ENCODE data around the gene EYA4.
A peak's percentile ranks its signal among the peaks of the same experiment; 100 is the strongest.

The EYA4 gene

DNA sequence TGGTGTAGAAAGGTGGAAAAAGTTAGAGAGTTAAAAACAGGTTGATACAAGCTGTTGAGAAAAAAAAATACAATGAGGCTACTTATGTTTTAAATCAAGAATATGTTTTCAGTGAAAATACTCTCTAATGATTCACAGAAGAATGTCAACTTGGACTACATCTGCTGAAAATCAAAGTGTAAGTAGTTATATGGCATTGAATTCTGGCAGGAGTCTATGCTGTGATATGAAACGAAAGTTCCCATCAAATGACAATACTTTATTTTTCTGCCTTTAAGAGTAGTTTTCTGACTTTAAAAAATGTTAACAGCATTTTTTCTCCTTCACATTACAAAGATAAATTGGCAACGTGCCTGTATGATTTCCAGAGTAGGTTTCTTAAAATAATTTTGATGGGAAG is 158.3 kb downstream of the EYA4 start:
- DNase-seq (ENCODE audit: low read depth, low spot score) = no peak

DNA sequence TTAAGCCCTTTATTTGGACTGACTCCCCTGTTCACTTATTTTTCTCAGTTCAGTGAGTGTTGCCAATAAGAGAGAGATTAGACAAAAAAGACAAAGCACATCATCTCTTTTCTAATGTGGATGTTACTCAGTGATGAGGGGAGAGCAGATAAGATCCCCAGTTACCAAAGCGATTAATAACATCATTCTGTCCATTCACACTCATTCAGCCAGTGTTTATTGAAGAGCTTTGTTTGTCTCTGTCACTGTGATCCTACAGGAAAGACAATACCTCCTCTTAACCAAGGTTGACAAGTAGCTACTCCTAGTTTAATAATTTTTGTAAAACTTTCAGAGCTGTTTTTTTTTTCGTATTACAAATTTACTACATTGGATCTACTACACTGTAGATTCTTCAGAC is 163.0 kb downstream of the EYA4 start:
- DNase-seq (ENCODE audit: low read depth, low spot score) = no peak

DNA sequence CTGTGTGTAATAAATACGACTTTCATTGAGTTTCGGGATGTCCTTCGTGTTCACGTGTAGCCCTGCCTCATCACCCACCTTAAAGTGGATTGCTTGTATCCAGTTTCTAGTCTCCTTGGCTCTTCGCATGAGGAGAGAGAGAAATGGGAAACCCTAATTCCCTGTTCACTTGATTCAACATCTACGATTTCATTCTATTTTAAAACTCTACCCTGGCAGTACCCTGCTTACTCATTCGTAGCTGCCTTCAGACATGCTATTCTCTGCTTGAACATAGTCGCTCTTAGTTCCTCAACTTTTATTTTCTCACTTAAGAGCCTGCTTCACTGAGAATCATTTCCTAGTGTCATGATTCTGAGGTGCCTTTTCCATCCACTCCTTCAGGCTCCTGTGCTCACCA is 163.6 kb downstream of the EYA4 start:
- no peak for DNase-seq (ENCODE audit: low read depth, low spot score)

DNA sequence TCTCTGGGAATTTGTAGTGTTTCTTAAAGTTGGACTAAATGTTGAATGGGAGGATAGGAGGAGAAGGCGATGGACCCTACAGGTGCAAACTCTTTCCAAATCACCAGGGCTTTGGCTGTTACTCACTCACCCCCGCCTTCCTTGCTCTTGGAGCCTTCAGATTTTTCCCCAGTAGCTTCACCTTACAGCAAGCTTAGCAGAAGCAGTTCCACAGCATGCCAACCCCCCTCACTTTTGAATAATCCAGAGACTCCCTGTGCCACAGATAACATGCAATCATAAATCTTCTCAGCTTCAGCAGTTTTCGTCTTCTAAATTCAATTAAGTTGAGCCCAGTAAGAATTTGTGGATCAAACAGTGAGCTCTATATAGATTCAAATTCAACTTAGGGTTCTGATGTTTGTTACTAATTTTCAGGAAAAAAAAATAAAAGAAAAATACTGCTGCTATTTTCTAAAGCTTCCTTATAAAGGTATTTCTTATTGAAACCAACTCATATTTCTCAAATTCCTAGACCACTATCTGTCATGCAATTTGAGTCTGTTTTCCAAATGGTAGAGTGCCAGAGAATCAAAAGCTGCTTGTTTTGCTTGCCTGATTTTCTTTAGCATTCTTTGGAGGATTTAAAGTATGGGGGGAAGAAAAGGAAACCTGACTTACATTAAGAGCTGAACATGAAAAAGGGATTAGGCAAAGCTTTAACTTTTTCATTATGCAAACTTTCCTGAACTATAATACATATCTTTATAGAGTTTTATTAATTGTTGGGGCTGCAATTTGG is 166.4 kb downstream of the EYA4 start:
- DNase-seq (ENCODE audit: low read depth, low spot score) = peak; percentile 53

DNA sequence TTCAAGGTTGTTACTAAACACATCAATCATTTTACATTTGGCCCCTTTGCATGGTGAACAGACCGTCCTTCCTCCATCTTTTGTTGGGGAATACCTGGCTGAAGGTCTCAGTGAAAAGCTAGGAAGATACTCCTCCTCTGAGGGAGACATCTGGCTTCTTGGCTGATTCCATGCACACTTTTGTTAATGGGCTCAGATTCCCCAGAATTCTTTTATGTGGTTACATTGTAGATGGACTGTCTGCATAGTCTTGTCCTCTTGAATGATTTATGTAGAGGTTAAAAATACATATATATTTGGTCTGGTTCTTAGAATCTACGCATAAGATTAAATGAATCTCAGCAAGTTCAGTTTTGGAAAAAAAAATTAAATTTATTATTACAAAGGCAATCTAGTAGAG is 167.0 kb downstream of the EYA4 start:
- no peak for DNase-seq (ENCODE audit: low read depth, low spot score)

DNA sequence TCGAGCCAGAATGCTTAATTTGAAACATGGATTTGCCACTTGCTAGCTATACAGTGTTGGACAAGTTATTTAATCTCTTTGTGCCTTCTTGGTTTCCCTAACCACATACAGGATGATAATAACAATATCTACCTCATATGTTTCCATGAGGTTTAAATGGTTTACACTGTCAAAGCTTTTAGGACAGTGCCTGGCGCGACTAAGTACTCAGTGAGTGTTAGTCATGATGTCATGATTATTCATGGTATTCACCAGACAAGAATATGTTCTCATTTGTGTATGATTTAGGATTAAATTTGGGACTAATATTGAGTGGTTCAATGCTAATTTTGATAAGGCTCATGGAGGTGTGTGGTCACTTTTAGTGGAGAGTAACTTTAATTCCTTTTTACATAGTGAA is 167.4 kb downstream of the EYA4 start:
- peak; percentile 16 for DNase-seq (ENCODE audit: low read depth, low spot score)

DNA sequence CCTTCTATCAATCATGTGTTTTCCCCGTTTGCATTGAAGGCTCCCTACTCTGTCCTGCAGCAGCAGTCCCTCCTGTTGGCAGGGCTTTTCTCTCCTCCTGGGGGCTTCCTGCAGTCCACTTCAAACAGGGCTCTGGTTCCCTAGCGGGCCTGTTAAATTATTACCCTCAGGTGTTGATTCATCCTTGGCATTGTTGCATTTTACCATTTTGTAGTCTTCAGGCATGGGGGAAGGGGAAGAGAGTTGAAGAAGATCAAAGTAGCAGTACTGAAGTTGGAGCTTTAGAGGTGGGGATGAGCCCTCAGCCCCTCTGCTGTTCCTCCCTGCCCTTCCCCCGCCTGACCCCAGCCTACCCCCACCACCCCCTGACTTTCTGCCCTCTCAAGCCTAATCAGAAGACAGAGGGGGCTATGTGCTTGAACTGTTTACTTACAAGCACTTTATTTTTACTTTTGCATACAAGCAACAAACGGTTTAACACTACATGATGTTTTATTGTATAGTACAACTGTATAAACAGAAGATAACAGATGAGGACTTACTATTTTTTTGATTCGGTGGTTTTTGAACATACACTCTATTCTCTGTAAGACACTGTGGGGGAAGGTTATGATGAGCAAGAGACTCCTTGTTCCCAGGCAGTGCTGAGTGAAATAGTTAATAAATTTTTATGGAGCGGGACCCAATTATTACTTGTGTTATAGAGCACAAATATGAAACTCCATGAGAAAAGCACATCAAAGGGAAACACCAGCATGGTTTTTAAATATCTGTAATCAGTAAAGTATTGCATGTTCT is 169.7 kb downstream of the EYA4 start:
- no peak for DNase-seq (ENCODE audit: low read depth, low spot score)

DNA sequence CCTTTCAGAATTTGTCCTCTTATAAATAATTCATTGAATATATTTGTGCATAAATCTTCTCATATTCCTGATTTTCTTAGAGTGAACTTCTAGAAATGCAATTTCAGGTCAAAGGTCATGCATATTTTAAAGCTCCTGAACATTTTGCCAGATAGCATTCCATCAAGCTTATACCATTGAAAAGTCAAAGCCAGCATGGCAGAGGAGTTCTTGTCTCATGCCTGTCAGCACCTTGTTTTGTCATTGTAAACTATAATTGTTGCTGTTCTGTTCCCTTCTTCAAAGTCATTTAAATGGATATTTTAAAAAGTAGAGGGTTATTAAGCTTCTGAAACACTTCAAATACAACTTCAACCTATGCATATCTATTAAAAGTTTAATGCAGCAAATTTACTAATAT is 170.6 kb downstream of the EYA4 start:
- DNase-seq (ENCODE audit: low read depth, low spot score) = no peak

DNA sequence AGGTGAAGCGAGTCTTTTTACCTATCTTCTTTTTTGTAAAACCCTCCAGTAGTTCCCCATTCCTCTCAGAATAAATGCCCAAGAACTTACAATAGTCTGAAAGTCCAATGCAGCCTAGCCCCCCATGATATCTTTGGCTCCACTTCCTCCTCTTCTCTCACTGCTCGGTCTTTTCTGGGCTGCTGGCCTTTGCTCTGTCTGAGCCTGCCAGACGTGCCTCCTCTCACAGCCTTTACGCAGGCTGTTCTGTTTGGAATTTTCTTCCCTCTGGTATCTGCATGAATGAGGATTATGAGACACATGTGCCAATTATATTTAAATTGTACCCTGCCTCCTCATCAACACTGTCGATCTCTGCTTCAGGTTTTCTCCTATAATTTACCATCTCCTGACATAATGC is 174.1 kb downstream of the EYA4 start:
- DNase-seq (ENCODE audit: low read depth, low spot score) = no peak

DNA sequence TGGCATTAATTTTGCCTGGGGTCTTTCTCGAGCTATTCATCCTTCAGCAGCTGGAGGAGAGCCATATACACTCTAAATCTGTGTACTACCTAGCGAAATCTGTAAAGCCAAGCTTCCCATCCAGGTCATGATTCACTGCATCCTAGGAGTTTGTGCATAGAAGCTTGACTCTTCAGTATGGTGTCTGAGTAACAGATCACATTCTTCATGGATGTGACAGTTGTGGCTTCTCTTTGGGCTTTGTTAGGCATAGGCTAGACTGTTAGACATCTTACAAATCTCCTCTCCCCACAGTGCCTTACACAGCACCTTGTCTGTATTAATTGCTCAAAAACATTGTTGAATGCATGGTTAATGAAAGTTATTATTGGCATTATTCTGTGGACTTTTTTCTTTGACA is 177.0 kb downstream of the EYA4 start:
- no peak for DNase-seq (ENCODE audit: low read depth, low spot score)

DNA sequence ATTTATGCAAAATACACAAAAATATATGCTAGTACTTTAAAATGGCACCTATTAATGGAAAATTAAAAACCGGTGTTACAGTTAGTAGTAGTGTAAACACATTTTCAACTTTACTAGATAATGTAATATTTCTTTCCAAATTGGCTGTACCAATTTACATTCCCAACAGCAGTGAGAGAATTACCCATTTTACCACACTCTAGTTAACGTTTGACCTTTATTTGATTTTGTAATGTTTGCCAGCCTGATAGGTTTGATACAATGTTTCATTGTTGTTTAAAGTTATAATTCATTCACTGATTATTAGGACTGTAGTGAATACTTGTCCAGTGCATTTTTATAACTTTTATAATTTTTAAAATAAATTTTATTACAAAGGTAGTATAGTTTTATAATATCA is 182.1 kb downstream of the EYA4 start:
- no peak for DNase-seq (ENCODE audit: low read depth, low spot score)

DNA sequence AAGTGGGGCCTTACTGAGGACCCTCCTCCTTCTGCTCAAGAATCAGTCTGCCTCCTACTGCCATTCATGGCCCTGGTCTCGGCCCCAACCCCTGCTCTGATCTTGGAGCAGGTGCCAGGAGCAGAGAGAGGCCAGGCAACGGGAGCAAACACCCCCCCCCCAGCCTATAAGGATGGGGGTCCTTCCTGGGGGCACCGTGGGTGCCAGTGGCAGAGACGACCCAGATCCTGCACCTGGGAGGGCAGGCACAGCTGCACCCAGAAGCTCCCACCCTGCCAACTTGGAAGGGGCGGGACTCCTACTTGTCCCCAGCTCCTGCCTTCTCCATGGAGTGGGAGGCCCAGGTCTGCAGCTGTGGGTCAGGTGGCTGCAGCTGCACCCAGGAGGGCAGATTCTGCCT is 183.2 kb downstream of the EYA4 start:
- no peak for DNase-seq (ENCODE audit: low read depth, low spot score)

DNA sequence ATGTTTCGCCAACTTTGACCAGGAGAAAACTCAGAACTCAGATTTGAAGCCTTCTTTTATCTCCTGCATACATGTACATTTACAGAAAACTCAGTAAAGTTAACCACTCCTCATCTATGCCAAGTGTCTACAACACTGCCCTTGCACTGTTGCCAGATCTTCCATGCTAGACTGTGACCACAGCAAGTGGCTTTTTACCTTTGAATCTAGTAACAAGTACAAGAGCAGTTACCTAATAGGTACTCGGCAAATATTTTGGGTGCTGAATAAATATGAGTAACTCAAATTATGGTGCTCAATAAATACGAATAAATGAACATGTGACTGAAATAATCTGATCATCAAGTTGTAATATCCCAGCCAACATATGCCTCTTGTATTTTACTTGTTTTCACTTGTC is 184.9 kb downstream of the EYA4 start:
- DNase-seq (ENCODE audit: low read depth, low spot score) = no peak

DNA sequence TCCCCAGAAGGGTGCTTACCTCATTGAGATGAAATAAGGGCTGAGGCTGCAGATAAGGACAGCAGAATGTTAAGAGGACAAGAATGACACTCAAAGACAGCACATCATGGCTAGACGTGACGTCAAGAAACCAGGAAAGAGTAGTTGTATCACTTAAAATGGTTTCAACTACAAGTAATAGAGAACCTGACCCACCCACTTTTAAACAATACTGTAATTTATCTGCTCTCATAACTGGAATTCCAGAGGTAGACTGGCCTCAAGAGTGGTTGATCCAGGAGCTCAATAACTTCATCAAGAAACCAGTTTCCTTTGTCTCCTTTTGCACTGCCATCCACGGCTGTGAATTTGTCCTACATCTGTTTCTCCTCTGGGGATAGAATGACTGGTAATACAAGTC is 187.1 kb downstream of the EYA4 start:
- DNase-seq (ENCODE audit: low read depth, low spot score) = no peak

DNA sequence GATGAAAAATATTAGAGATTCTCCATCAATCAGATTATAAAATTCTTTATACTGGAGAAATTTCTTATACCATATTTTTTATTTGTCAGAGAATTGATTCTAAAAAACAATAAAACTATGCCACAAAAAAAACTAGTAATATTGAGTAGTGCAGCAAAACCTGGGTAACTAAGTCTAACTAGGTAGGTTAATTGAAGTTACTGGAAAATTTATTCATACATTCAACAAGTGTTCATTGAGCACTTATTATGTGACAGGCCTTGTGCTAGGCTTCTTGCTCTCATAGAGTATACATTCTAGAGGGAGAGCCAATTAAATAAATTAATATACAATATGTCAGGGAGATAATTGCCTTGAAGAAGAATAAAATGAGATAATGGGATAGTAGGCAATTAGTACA is 189.4 kb downstream of the EYA4 start:
- no peak for DNase-seq (ENCODE audit: low read depth, low spot score)

DNA sequence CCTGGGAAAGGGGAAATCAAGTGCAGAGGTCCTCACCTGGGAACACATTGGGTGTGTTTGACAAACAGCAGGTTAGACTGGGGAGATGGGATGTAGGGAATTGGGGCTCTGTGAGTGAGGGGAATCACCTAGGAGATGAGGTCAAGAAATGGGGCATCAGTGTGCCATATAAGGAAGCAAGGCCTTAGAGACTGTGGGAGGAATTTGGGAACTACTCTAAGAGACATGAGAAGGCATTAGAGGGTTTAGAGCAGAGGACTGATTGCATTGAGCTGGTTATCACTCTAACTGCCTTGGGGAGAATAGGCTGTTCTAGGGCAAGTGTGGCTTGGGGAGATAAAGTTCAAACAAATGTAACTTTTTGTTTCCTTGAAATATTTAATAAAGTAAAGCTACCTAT is 189.9 kb downstream of the EYA4 start:
- no peak for DNase-seq (ENCODE audit: low read depth, low spot score)

DNA sequence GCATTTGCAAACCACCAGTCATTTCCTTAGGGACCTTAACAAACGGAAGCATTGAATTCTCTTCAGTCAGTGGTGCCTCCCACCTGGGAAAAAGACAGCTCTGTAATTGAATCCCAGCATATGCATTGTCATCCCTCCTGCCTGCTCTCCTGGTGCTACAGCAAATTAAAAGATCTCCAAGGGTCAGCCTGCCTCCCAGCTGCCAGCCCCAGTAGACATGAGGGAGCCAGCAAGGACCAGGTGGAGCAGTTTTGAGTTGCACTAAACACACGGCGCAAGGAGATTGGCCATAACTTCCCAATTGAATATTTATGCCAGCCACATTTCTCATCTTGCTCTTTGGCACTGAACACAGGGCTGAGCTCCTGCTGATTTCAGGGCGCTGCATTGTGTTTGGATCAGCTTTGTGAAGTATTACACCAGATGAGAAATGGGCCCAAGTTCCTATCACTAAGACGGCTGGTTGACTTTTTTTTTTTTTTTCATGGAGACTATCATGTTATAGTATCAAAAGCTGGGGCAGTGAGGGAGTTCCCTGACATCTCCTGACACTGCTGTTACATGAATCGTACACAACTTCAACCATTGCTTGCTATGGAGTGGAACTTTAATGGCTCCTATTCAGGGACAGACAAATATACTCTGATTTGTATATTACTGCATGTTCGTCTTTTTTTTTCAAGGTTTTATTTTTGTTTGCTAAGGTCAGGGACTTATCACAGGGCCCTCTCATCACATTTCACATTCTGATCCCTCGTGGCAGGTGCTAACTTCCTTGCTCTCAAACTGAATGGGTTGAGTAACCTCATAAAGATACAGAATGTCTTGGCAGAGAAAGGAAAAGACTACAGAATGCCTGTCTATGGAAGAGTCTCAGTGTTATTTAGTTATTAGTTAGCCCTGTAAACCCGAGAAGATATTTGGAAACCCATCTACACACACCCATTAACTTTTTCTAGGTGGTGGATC is 191.1 kb downstream of the EYA4 start:
- DNase-seq (ENCODE audit: low read depth, low spot score) = no peak

DNA sequence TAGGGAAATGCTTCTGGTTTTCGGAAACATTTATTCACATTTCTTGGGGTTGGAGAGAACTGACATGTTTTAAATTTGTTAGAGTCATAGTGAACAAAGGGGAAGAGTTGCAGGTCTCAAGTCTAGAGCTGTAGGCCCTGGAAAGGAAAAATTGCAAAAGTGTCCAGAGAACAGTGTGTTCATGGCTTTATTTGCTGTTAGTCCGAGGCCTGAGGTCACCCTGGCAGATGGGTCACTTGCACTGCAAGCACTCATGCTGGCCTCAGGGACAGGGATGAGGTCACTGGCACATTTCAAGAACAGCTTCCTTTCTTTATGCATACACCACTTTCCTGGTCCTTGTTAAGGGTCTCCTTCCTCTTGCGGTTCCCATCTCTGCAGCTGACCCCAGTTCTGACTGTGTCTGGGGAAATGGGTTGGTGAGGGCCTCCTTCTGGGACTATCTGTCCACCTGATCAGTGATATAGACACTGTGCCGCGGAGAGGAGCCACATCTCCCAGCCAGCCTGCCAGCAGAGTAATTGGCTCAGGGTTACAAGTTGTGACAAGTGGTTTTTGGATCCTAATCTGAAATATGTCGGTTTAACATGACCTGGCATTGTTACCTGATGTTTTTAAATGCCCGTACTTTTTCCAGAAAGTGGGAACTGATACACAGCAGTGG is 194.0 kb downstream of the EYA4 start:
- DNase-seq (ENCODE audit: low read depth, low spot score) = no peak

DNA sequence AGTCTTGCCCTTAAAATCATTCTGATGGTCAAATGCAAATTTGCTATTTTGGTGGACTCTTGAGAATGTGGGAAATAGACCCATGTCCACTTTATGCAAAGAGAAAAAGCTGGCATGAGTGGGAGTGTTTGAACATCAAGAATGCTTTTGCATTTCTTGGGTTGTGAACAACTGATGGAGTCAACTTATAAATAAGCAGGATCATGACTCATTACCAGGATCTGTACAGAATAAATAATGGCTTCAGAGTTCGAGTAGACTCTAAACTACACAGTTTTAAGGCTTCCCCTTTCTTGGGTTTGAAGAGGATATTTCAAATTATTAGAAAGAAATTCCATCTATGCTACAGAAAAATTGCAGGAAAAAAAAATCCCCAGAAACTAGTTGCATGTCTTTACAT is 195.5 kb downstream of the EYA4 start:
- peak; percentile 61 for DNase-seq (ENCODE audit: low read depth, low spot score)

DNA sequence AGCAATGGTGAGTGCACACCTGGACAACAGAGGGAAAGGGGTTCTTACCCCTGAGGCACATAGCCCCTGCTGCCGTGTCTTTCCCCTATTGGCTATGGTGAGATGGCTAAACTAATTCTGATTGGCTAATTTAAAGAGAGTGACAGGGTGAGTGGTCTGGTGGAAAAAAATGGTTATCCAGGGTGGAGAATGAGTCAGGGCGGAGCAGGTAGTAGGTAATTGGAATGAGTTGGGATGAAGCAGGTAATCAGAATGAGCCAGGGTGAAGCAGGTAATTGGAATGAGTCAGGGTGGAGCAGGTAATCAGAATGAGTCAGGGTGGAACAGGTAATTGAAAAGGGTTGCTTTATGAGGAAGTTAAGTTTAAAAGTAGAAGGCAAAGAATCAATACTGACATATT is 200.3 kb downstream of the EYA4 start:
- DNase-seq (ENCODE audit: low read depth, low spot score) = no peak

DNA sequence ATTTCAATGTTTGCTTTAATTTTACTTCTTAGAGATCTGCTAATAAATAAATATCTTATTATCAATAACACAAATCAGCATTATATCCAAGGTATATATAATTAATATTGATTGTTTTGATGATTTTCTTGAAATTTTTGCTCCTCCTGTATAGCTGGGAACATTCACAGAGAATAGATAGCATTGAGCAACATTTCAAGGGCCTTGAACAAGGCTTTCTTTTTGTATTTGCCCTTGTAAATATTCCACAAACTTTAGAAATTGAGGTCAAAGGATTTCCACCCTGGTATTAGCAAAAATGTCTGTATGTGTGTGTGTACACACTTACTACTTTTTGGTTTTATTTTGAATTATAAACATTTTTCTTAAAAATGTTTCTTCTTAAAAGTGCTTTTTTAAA is 205.6 kb downstream of the EYA4 start:
- DNase-seq (ENCODE audit: low read depth, low spot score) = no peak

DNA sequence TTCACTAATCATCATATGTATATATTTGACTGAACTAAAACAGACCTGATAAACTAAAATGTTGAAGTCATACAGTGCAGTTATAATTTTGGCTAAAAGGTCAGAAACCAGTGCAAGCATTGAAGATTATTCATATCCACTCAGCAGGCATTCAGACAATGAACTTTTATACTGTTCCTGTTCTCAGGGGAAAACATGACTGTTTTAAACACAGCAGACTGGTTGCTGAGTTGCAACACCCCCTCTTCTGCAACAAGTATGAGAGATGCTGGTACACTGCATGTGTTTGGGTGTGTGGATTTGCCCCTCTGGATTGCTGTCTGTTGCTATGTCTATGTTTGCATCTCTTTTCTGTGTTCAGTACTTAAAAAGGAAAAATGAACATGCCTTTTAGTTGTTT is 206.8 kb downstream of the EYA4 start:
- DNase-seq (ENCODE audit: low read depth, low spot score) = no peak

Data from astrocyte of the hippocampus (primary cell).